HT-29 (cell line): Measurements from ENCODE around the gene DHX36. TPM values are rescaled to one million over a fixed set of nuclear protein-coding genes. Genes with fewer than 3 reads are reported as not detected.
A peak's percentile ranks its signal among the peaks of the same experiment; 100 is the strongest.

ENCODE experiments used
- DNase-seq: peaks from one replicate; pipeline ENCODE4 v3.0.0-alpha.2; 2015; ENCODE audit warnings: low spot score
- total RNA-seq: library from RNA; depleted of rRNA; stranded (reverse); fragments of >200 nt; shearing (Covaris generic); gene quantifications from 2 replicates; pipeline ENCODE4 v1.2.3, GENCODE V29; 2014

The DHX36 gene
- total RNA-seq, 1 experiment from 2014 or later: 16.0 TPM

DNA sequence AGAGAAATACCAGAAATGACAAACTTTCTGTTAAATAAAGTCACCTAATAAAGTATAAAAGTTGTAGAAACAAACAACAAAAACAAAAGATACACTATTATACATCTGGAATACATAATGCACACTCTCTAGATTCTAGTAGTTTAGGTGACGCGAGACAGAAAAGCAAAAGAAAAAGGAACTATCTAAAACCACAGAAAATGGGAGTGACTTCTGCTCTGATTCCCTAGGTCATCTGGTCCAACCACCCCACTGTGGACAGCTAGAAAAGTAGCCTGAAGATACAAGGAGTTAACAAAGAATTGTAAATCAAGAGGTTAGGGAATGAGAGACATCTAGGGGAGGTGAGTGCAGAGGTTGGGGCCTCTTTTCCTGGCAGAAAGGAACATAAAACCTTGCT, 39.1 kb downstream of the DHX36 start:
- no peak for DNase-seq

GRCh38 chr3:154280161-154280560, 44.1 kb downstream of the DHX36 start:
- no peak for DNase-seq

- no peak for DNase-seq
Measured at GRCh38 chr3:154275965-154276364, 48.3 kb downstream of the DHX36 start.

- no peak for DNase-seq
Measured at GRCh38 chr3:154275292-154275691, 49.0 kb downstream of the DHX36 start.

DNA sequence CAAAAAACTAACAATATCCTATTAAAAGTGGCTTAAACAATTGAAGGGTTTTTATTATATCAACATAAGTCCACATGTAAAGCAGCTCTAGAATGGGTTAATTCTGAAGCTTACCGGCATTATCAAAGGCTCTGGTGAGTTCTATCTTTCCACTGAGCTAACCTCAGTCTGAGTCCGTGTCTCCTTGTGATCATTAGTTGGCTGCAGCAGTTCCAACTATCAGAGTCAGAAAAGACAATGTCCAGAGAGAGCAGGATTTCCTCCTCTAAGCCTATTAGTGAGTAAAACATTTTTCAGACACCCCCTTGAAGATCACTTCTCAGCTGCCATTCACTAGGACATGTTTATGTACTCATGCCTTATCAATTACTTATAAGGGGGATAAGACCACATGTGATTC, 49.9 kb downstream of the DHX36 start:
- no peak for DNase-seq

DNA sequence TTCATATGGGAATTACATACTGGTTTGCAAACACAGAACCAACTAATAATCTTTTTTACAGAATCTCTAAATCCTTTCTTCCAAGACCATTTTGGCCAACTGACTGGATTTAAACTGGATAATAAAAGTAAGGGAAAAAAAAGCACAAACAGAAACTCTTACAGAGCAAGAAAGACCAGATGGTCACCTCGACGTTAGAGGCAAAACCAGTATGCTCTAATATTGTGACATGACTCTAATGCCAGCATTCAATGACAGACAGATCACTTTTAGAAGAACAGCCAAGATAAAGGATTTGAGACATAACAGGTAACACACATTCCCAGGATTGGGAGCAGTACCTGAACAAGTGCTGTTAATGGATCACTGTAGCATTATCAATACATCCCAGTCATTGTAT, 50.9 kb downstream of the DHX36 start:
- no peak for DNase-seq

DNA sequence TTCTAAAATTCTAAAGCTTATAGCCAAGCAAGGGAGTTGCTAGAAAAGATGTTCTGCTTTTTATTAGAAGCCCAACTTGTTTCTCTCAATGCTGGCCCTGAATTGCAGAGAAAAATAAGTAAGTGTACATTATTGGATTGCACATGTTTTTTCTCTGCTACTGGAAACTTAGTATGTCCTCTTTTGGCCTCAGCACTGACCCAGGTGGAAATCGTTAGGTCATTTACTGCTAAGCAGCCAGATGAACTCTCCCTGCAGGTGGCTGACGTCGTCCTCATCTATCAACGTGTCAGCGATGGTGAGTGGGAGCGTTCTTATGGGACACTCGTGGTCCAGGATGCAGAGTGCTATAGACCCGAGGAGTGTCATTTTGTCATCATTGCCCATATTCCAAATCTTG, 69.8 kb downstream of the DHX36 start:
- DNase-seq: no peak

- peak; percentile 93 for DNase-seq
Measured at GRCh38 chr3:154252759-154253638, 71.3 kb downstream of the DHX36 start.

- DNase-seq: no peak
Measured at GRCh38 chr3:154251610-154252009, 72.7 kb downstream of the DHX36 start.

DNA sequence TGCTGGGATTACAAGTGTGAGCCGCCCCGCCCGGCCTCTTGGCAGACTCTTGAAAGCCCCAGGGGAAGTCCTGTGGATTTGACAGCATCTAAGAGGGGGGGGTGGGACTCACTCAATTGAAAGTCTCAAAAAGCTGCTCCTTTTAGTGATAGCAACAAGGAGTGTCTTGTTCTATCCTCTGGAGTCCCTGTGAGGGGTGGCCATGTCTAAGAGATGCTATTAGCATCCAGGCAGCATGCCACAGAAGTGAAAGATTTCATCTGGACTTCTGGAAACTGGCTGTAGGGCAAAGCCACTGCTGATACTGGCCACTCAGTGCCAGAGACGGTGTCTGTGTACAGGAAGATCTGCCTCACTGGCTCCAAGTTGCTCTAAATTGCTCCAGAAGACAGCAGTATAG, 74.0 kb downstream of the DHX36 start:
- DNase-seq: no peak

DNA sequence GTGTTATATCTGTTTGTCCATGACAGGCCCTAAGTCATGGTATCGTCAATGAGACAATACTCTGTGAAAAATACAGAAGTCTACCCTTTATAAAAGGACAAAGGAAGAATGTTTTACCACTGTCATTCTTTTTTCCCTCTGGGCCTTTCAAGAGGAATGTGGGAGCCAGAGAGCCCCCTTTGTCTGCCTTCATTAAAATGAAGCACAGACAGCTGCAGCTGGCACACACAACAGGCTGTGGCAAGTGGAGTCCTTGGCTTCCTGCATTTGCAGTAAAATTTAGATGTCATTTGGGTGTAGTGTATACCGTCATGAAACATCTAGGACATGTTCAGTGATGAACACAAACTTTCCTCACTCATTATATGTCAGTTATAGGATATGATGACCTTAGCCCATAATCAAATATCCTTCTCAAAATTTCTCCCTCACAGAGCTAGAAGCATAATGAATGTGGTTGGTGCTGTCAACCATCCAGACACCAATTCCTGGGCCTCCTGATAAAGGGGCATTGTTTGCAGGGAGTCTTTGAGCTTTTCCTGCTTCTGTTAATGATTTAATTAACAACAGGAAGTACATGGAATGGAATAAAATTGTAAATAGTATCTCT, 76.4 kb downstream of the DHX36 start:
- DNase-seq: peak; percentile 58

- DNase-seq: no peak
Measured at GRCh38 chr3:154244644-154245043, 79.6 kb downstream of the DHX36 start.

- DNase-seq: no peak
Measured at GRCh38 chr3:154243353-154243752, 80.9 kb downstream of the DHX36 start.

DNA sequence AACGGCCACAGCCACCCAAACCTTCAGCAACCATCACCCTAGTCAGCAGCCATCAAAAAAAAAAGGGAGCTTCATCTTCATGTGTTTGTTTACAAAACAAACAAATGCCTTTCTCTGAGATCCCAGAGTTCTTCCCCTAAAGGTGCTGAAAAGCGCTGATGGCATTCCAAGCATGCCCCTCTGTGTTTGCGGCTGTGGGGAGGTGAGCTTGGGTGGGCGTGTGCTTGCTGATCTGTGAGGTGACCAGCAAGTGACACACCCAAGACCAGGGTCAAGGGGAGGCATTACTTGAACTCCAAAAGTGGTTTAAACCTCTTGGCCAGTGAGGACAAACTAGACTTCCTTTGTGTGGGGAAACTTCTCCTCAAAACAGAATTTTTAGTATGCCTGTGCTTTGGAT, 81.5 kb downstream of the DHX36 start:
- no peak for DNase-seq

DNA sequence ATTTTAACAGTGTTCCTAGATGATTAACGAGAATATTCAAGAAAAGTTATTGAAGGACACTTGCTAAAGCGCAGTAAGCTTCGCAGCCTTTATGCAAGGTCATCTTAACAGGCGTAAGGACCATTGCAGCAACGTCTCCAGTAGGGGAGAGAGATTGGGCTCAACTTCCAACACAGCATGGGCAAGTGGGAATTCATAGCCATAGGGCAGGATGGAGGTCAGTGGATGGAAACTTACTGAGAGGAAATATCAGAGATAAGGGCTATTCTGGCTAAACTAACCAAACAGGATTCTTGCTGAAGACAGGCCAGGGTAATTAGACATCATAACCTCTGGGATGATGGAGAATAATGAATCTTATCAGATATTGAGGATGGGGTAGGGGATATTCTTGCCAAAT, 82.8 kb downstream of the DHX36 start:
- no peak for DNase-seq

DNA sequence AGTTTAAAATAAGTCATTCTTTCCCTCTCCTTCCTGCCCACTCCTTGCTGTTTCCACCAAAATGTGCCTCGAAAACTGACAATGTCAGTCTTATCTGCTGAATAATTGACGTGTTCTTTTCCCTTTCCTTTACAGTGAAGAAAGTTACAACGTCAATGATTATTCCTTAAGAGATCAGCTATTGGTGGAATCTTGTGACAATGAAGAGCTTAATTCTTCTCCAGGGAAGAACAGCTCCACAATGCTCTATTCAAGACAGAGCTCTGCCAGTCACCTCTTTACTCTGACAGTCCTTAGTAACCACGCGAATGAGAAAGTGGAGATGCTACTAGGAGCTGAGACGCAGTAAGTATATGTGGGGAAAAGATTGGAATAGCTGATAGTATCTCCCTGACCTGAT, 84.1 kb downstream of the DHX36 start:
- no peak for DNase-seq

DNA sequence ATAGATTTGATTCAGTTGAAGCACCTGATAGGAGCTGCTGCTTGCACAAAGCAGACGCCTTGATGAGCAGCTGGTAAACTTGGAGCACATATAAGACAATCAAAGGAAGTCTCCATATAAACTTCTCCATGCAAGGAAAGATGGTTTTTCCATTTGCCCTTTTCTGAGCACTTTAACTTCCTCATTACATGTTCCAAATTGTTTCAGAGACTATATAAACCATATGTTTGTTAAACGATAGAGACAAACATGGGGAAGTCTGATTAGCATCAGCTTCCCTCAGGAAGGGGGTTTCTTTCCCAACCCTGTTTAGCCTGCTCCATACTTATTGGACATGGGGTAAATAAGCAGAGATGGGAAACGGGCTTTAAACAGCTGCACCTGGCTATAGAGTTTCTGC, 88.0 kb downstream of the DHX36 start:
- DNase-seq: no peak

GRCh38 chr3:154235330-154235729, 89.0 kb downstream of the DHX36 start:
- no peak for DNase-seq

DNA sequence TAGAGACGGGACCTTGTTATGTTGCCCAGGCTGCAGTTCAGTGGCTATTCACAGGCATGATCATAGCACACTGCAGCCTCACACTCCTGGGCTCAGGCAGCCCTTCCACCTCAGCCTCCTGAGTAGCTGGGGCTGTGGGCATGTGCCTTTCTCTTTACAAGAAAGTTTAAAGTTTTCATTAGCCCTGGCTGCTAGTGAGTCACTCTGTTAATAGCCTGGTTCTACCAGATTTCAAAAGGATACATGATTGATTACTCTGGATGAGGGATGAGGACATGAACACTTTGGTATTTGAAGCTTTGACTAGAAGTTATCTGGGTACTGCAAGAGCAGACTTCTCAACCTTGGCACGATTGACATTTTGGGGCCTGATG, 95.1 kb downstream of the DHX36 start:
- peak; percentile 27 for DNase-seq

GRCh38 chr3:154228561-154229216, 95.6 kb downstream of the DHX36 start:
- no peak for DNase-seq

DNA sequence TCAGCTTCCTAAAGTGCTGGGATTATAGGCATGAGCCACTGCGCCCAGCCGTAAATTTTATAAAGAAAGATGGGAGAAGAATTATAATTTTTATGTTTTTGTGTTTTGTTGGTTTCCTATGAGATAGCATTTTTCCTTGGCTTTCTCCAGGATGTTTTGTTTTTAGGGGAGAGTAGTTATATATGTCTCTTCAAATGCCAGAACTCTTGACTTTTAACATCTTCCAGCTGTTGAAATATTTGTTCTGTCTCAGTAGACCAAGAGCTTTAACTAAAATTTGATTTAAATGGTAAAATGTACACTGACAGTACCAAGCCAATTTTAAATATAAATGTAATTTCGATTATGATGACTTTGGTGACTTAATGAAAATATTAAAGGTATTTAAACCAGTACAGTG, 96.8 kb downstream of the DHX36 start:
- DNase-seq: no peak

- DNase-seq: peak; percentile 26
Measured at GRCh38 chr3:154225536-154225935, 98.8 kb downstream of the DHX36 start.

- DNase-seq: no peak
Measured at GRCh38 chr3:154224866-154225265, 99.4 kb downstream of the DHX36 start.
